NCI-H1105 treated with DMSO at 0.1 percent for 48 hours (cell line): ENCODE results near the gene VENTX.
"Not testable (repeated sequence)": the region's sequence is repeated elsewhere in the genome, so short reads cannot be mapped to it uniquely, and the experiment has no call there.

Experiments
- DNase-seq: peaks from one replicate; lab custom pipeline; 2025; lab: John Stamatoyannopoulos, UW

The VENTX gene

GRCh38 chr10:133216776-133217175 is 20.9 kb upstream of the VENTX start:
- no peak for DNase-seq

GRCh38 chr10:133217800-133218589 is 19.7 kb upstream of the VENTX start:
- no peak for DNase-seq

- no peak for DNase-seq
Measured at GRCh38 chr10:133218891-133219290, 18.8 kb upstream of the VENTX start.

- DNase-seq, result no peak
Measured at GRCh38 chr10:133219782-133220181, 17.9 kb upstream of the VENTX start.

- DNase-seq, result no peak
Measured at GRCh38 chr10:133221331-133221730, 16.3 kb upstream of the VENTX start.

- not testable (repeated sequence) for DNase-seq
Measured at GRCh38 chr10:133221756-133222155, 15.9 kb upstream of the VENTX start.

- no peak for DNase-seq
Measured at GRCh38 chr10:133224076-133224475, 13.6 kb upstream of the VENTX start.

GRCh38 chr10:133224756-133225372 is 12.8 kb upstream of the VENTX start:
- DNase-seq, result no peak

- no peak for DNase-seq
Measured at GRCh38 chr10:133225707-133226191, 11.9 kb upstream of the VENTX start.

- DNase-seq, result no peak
Measured at GRCh38 chr10:133226251-133226808, 11.3 kb upstream of the VENTX start.

- DNase-seq, result no peak
Measured at GRCh38 chr10:133227256-133227655, 10.4 kb upstream of the VENTX start.

- no peak for DNase-seq
Measured at GRCh38 chr10:133229265-133230043, 8.2 kb upstream of the VENTX start.

- no peak for DNase-seq
Measured at GRCh38 chr10:133230044-133230361, 7.7 kb upstream of the VENTX start, which contains the start of gene UTF1. Gene UTF1 (plus strand): TSS chr10:133230217. CDS start chr10:133230289, 72 bp downstream.

GRCh38 chr10:133230387-133231195 is 7.1 kb upstream of the VENTX start:
- DNase-seq, result peak; percentile 26

GRCh38 chr10:133231244-133231945 is 6.3 kb upstream of the VENTX start:
- DNase-seq, result no peak

- DNase-seq, result no peak
Measured at GRCh38 chr10:133231946-133232574, 5.6 kb upstream of the VENTX start.

GRCh38 chr10:133234796-133235195 is 2.9 kb upstream of the VENTX start:
- not testable (repeated sequence) for DNase-seq

- no peak for DNase-seq
Measured at GRCh38 chr10:133235265-133235855, 2.3 kb upstream of the VENTX start.

GRCh38 chr10:133235932-133236331 is 1.7 kb upstream of the VENTX start:
- no peak for DNase-seq
